ES-I3 (cell line): ENCODE results near the gene DNAH9.
"Not testable (repeated sequence)": the region's sequence is repeated elsewhere in the genome, so short reads cannot be mapped to it uniquely, and the experiment has no call there.

ENCODE experiments used
- H3K36me3 ChIP-seq: 2 replicates; pipeline ENCODE4 v1.6.1; 2013; ENCODE audit warnings: mild to moderate bottlenecking, low read length, control low read depth, moderate library complexity; ENCODE audit not compliant: insufficient read depth
- H3K4me1 ChIP-seq: 2 replicates; pipeline ENCODE4 v1.6.1; 2013; ENCODE audit warnings: mild to moderate bottlenecking, control low read depth, low read length; ENCODE audit not compliant: insufficient read depth
- H3K9ac ChIP-seq: 2 replicates; pipeline ENCODE4 v1.6.1; 2013; ENCODE audit warnings: low read depth, mild to moderate bottlenecking, low read length, moderate library complexity
- H3K9me3 ChIP-seq: 2 replicates; pipeline ENCODE4 v1.6.1; 2013; ENCODE audit warnings: mild to moderate bottlenecking, low read length, moderate library complexity; ENCODE audit not compliant: control insufficient read depth, insufficient read depth

Gene DNAH9

DNA sequence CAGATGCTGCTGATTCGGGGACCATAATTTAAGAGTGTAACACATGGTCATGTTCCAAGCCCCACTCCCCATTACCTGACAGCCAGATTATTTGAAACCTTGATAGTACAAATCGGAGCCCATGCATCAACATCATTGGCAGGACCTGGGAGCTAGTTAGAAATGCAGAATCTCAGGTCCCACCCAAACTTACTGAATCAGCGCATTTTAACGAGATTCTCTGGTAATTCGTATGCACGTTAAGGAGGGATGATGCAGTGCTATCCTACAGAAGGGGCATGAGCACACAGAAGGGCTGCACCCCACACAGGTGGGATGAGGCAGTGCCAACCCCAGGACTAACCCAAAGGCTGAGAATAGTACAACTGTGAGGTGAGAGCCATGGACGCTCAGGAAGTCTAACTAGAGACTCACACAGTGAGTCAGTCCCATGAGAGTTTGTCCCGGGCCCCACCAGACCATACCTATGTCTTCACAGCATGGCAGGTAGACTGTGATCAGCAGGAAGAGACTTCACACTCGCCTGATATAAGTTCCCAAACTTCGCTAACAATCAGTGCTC is 334.1 kb downstream of the DNAH9 start:
- Histone ChIP-seq H3K9me3 (no peaks in the 10 kb centered on the region), H3K9ac (no peak overlapping the region), H3K36me3 (no peaks in the 10 kb centered on the region), H3K4me1 (peaks cover 7% of the 10 kb centered on the region)

GRCh38 chr17:11935734-11936406 is 337.6 kb downstream of the DNAH9 start:
- H3K9ac ChIP-seq: no peak overlapping the region
- H3K36me3 ChIP-seq: no peaks in the 10 kb centered on the region
- no peaks in the 10 kb centered on the region for H3K9me3 ChIP-seq
- H3K4me1 ChIP-seq: no peaks in the 10 kb centered on the region

DNA sequence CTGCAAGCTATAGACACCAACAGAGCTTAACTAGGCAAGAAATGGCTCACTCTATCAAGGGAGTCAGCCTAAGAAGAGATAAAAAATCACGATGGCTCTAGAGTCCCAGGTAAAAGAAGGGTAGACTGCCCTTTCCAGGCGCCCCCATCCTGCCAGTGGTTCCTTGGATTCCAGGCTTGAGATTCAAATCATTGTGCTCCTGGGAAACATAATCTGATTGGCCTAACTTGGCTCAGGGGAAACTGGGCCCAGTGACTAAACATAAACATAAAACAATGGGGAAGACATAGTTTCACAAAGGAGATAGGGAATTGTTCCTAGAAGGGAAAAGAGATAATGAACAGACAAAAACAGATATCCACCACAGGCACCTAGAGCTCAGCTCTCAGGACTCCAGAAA is 342.6 kb downstream of the DNAH9 start:
- Histone ChIP-seq H3K4me1 (no peaks in the 10 kb centered on the region), H3K9me3 (no peaks in the 10 kb centered on the region), H3K9ac (no peak overlapping the region), H3K36me3 (no peaks in the 10 kb centered on the region)

- not testable (repeated sequence) for H3K9ac ChIP-seq, H3K36me3 ChIP-seq, H3K9me3 ChIP-seq, H3K4me1 ChIP-seq
These were observed 344.8 kb downstream of the DNAH9 start for GRCh38 chr17:11943086-11943485.

GRCh38 chr17:11943759-11944347 is 345.6 kb downstream of the DNAH9 start:
- Histone ChIP-seq H3K9me3 (no peaks in the 10 kb centered on the region), H3K36me3 (no peaks in the 10 kb centered on the region), H3K9ac (no peak overlapping the region), H3K4me1 (no peaks in the 10 kb centered on the region)

GRCh38 chr17:11944587-11944986 is 346.3 kb downstream of the DNAH9 start:
- H3K9me3 ChIP-seq: no peaks in the 10 kb centered on the region
- H3K4me1 ChIP-seq: no peaks in the 10 kb centered on the region
- H3K9ac ChIP-seq: no peak overlapping the region
- no peaks in the 10 kb centered on the region for H3K36me3 ChIP-seq

GRCh38 chr17:11948789-11949188 is 350.5 kb downstream of the DNAH9 start:
- Histone ChIP-seq H3K9ac (no peak overlapping the region), H3K36me3 (no peaks in the 10 kb centered on the region), H3K4me1 (no peaks in the 10 kb centered on the region), H3K9me3 (no peaks in the 10 kb centered on the region)

DNA sequence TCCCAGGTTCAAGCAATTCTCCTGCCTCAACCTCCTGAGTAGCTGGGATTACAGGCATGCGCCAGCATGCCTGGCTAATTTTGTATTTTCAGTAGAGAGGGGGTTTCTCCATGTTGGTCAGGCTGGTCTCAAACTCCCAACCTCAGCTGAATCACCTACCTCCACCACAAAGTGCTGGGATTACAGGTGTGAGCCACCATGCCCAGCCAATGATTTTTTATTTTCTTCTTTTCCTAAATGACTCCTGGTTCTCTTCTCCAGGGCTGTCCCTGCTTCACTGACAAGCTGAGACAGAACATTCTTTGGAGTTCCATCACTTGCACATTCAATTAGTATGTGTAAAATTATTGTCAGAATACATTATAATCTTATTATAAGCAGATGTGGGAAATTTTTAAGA is 351.3 kb downstream of the DNAH9 start:
- H3K4me1 ChIP-seq, H3K9me3 ChIP-seq, H3K9ac ChIP-seq, H3K36me3 ChIP-seq: not testable (repeated sequence)

DNA sequence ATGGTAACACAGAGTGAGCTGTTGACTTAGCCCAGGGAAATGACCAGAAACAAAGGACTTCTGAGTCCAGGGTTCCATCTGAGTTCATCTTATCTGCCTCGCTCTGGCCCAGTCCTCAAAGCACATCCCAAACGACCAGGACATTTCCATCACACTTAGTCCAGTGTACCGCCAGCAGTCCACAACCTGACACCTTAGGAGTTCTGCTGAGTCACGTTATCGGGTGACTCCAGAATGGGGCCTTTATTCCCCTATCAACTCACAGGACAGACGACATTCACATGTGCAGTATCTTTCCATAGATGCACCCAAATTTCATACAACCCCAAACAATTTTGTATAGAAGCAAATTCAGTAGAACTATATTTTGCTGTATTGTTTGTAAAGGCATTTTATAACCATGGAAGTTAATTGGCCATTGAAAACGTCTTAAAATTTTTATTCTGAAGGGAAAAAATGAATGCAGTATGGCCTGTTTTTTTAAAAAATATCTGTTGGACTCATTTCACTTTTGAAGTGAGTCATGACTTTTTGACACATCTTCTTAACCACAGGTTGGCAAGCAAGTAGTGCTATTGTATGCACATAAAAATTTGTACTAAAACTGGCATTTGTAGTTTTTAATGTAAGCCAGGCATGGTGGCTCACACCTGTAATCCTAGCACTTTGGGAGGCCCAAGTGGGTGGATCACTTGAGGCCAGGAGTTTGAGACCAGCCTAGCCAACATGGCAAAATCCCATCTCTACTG is 352.7 kb downstream of the DNAH9 start:
- H3K9me3 ChIP-seq: no peaks in the 10 kb centered on the region; the same call in 1 of the 2 replicates

DNA sequence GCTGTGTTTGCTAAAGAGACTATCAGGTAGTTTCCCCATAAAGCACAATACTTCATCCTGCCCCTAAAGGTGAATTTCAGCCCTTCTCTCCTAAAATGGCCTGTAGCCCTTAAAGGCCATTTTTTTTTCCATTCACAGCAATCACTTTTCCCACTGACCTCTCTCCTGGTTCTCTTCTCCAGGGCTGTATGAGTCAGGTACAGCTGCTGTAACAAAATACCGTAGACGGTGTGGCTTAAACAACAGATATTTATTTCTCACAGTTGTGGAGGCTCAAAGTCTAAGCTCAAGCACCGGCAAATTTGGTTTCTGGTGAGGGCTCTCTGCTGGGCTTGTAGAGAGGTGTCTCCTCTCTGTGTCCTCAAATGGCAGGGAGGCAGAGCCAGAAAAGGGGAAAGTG is 354.3 kb downstream of the DNAH9 start:
- Histone ChIP-seq H3K9me3 (no peaks in the 10 kb centered on the region; the same call in 1 of the 2 replicates), H3K9ac (no peak overlapping the region), H3K4me1 (no peaks in the 10 kb centered on the region), H3K36me3 (no peaks in the 10 kb centered on the region; the same call in 1 of the 2 replicates)

More for the DNA sequence above, 352.7 kb downstream of the DNAH9 start:
- Histone ChIP-seq H3K4me1 (no peaks in the 10 kb centered on the region), H3K9ac (no peak overlapping the region), H3K36me3 (no peaks in the 10 kb centered on the region; the same call in 1 of the 2 replicates)

DNA sequence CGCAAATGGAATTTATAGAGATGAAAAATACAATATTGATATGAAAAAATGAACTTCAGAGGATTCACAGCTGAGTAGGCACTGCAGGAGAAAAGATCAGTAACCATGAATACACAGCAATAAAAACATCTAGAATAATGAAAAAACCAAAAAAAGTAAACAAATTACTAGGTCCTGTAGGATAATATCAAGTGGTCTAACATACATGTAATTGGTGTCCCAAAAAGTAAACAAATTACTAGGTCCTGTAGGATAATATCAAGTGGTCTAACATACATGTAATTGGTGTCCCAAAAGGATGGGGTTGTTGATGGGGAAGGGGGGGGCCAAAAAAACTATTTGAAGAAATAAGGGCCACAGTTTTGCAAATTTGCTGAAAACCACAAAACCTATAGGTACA is 355.7 kb downstream of the DNAH9 start:
- Histone ChIP-seq H3K9me3 (no peaks in the 10 kb centered on the region; the same call in 1 of the 2 replicates), H3K9ac (no peak overlapping the region), H3K36me3 (no peaks in the 10 kb centered on the region; the same call in 1 of the 2 replicates), H3K4me1 (no peaks in the 10 kb centered on the region)

DNA sequence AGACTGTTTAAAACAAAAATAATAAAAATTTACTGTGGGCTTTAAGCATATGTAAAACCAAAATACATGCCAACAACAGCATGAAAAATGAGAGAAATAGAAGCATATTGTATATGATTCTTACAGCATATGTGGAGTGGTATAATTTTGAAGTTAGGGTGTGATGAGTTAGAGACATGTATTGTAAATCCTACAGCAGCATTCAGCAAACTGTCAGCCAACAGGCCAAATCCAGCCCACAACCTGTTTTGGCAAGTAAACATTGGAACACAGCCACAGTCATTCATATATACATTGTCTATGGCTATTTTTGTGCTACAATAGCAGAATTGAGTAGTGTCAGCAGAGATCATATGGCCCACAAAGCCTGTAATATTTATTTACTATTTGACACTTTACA is 356.7 kb downstream of the DNAH9 start:
- H3K9me3 ChIP-seq: no peaks in the 10 kb centered on the region; the same call in 1 of the 2 replicates
- no peaks in the 10 kb centered on the region; the same call in 1 of the 2 replicates for H3K36me3 ChIP-seq
- H3K9ac ChIP-seq: no peak overlapping the region

DNA sequence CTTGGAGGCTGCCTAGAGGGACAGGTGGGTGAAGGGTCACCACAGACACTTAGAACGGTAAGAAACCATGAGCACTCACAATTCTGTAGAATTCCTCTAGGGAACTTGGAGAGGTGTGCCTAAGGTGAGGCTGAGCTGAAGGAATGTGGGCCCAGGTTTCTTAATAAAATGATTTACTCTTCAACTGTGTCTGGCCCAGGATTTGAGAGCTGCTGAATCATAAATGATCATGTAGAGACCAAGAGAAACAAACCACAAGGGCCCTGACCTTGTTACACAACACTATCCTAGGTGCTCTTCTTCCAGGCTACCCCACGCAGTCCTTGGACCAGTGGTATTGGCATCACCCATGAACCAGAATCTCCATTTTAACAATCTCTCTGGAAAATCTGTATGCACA is 371.3 kb downstream of the DNAH9 start:
- no peak overlapping the region for H3K9ac ChIP-seq
- H3K36me3 ChIP-seq: peaks cover 2% of the 10 kb centered on the region; the same call in 1 of the 2 replicates
- no peaks in the 10 kb centered on the region for H3K4me1 ChIP-seq
- H3K9me3 ChIP-seq: peaks cover 13% of the 10 kb centered on the region

More for the DNA sequence above, 356.7 kb downstream of the DNAH9 start:
- H3K4me1 ChIP-seq: no peaks in the 10 kb centered on the region

DNA sequence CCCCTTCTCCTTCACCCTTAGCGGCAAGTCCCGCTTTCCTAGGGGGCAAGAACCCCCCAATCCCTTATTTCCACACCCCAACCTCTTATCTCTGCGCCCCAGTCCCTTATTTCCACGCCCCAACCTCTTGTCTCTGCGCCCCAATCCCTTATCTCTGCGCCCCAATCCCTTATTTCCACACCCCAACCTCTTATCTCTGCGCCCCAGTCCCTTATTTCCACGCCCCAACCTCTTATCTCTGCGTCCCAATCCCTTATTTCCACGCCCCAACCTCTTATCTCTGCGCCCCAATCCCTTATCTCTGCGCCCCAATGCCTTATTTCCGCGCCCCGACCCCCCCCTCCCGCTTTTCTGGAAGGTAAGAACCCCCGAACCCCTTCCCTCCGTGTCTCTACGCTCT is 374.5 kb downstream of the DNAH9 start:
- not testable (repeated sequence) for H3K4me1 ChIP-seq, H3K9me3 ChIP-seq, H3K36me3 ChIP-seq, H3K9ac ChIP-seq
